NCI-H146 treated with DMSO at 0.1 percent for 48 hours (cell line): ENCODE results near the gene RPL18A.

Source experiments
- DNase-seq: peaks from one replicate; lab custom pipeline; 2025; ENCODE audit not compliant: unreplicated experiment; lab: John Stamatoyannopoulos, UW

The RPL18A gene

DNA sequence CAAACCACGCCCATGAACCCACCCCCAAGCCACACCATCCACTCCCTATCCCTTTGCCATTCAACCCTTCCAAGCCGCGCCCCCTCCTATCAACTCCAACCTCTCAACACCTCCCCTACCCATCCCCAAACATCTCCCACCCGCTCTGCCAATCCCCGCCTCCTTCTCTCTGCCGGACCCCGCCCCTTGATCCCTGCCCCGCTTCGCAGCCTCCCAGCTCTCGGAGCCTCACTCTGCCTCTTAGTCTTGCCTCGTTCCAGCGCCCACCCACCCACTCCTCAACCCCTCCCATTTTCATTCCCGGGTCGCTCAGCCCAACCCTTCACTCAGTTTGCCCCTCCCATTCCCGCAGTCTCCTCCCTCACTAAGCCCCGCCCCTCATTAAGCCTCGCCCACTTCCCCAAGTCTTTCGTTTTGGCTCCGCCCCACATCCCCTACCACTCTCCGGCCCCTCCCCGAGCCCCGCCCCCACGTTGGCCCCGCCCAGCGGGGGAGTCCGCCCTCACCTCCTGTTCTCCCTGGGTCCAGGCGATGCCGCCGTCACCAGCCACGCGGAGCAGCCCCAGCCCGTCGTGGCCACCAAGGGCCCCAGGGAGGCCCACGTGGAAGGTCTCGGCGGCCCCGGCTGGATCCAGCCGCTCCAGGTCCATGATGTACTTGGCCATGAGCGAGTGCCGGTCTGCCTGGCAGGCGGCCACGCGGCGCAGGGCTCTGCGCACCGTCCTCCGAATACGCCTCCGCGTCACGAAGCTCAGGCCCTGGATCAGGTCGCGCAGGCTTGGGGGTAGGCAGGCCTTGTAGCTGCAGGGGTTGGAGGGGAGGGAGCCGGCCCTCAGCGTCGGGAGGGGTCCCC, 17.7 kb upstream of the RPL18A start:
- DNase-seq, result peak; percentile 69

DNA sequence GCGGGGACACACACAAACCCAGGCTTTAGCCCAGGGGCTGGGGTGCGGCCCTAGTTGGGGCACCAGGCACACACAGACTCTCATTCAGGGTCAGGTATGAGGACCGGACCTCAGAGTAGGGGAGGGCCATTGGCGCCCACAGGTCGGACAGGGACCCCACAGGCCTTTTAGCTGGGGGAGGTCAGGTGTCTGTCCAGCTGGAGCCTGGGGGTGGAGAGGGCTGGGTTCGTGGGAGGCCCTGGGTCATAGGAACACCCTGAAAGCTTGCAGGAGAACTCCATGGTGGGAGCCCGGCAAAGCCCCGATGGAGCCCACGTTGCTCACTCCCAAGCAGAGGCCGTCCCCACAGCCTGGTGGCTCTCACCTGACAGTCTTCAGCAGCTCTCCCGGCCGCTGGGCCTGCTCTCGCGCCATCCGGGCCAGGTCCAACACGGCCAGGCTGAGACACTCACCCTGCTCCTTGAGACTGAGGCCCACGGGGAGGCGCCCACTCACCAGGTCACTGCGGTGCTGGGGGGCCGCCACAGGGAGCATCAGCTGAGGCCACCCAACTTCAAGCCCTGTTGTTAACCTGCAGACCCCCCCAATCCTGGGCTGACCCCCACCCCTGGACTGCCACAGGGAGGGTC, 16.9 kb upstream of the RPL18A start:
- DNase-seq, result no peak

DNA sequence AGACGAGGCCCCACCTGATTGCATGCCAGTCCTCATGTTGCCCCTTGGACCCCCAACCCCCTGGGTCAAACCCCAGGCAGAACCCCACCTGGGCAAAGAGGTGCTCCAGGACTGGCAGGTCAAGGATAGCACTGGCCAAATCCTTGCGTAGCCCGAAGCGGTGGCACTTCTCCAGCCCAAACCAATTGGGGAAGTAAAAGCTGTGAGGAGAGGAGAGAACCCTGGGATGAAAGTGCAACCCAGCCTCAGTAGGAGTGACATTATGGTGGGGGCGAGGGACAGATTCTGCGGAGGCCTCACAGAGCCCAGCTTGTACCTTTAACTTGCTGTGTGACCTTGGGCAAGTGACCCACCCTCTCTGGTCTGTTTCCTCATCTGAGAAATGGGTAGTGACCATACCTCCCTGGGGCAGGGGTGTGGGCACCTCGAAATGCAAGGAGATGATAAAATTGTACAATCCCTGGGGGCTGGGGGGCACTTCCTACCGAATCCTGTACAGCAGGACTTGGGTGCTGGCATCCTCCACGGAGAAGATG, 16.4 kb upstream of the RPL18A start:
- DNase-seq, result no peak

DNA sequence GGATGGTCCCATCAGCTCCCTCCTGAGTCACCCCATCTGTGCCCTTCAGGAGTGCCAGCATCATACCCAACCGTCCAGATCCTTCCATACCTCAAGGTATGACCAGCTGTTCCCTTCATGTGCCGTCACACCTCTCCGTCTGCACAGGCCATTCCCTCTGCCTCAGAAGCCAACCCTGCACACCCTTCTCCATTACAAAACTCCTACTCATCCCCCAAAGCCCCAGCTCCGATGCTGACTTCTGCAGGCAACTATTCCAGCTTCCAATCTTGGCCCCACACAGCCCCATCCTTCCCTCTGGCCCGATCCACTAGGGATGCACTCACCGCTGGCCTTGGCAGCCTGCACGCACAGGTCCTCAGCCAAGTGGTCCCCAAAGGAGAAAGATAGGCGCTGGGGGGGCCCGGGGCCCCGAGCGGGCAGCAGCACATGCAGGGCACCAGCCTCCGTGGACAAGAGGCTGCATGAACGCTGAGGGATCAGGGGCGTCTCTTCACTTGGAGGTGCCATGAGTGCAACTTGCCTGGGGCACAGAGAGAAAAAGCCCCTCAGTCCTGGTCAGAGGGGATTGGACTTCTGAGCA, 15.7 kb upstream of the RPL18A start:
- no peak for DNase-seq

DNA sequence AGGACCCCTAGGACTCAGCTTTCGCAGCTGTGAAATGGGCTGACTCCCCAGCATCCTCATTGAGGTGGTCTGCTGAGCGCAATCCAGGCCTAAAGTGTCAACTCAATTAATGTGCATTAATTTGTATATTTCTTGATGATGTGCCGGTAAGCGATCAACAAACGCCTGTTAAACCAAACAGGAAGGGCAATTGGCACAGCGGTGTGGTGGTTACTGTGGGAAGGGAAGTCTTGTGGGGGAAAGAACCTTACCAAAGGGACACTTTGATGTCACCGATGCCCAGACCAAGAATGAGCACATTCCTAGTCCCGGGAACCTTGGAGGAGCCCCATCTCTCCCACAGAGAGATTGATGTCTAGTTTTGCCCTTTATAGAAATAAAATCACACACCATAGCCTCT, 13.6 kb upstream of the RPL18A start:
- no peak for DNase-seq

DNA sequence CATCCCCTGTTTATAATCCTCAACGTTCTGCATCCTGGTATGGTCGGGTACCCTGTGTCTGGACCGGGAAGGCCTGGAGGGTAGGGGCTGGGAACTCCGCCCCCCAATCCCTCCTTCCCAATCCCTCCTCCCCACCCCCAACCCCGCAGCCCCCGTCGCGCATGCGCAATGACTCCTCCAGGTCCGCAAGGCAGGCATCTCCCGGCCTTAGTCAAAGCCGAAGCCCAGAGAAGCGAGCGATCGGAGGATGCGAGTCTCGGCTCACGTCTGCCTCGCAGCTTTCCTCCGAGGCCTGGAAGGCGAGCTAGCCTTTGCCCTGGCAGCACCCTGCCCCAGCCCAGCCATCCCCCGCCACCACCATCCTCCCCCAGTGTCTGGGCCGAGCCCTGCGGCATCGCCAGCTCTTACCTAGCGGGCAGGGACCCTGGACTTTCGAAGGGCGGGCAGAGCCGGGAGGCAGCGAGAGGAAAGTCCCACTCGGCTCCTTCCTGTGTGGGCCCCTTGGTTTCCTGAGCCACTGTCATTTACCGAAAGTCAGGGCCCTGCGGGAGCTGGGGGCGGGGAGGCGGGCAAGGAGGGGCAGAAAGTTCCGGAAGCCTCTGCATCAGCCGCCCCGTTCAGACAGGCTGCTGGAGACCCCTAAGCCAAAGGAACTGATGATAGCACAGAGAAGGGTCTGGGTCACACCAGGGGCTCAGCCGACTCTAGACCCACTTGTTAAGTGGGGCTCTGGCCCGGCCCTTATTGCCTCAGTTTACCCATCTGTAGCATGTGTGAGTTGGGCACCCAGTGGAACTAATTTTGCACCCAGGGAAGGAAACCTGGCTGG, 12.0 kb upstream of the RPL18A start, which contains the start of gene JAK3:
TSS of gene JAK3 (minus strand) at position 445 of the 829 bp plus-strand sequence. CDS start 3,565 bp downstream, outside the sequence.
- DNase-seq, result no peak

DNA sequence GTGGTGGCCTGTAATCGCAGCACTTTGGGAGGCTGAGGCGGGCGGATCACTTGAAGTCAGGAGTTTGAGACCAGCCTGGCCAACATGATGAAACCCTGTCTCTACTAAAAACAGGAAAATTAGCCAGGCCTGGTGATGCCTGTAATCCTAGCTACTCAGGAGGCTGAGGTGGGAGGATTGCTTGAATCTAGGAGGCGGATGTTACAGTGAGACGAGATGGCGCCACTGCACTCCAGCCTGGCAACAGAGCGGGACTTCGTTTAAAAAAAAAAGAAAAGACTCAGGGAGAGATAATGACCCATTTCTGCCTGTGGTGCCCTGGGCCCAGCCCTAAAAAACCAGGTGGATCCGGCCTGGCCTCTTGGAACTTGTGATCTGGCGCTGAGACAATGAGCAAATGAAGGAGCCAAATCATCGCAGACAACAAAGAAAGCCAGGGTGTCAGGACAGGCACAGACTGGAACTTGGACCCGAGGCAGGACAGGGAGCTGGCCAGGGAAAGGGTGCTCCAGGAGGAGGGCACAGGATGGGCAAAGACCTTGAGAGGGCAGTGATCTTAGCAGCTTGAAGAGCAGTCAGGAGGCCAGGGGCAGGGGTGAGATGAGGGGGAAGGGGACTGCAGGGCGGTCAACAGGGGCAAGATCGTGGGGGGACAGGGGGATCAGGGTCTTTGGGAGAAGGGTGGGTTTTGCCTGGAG, 11.0 kb upstream of the RPL18A start:
- no peak for DNase-seq

DNA sequence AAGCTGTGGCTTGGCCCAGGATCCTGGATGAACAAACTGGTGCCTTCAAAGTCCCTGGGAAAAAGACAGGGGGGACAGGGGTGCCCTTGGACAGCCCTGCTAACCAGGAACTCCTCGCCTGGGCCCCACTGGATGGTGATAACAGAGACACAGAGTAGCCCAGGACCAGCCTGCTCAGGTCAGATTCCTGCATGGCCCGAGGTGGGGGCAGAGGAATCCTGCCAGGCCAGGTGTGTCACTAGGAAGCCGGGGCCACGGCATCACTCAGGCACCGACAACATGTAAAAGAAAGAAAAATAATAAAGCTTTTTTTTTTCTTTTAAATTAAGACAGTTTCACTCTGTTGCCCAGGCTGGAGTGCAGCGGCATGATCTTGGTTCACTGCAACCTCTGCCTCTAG, 5.6 kb upstream of the RPL18A start:
- DNase-seq, result no peak

DNA sequence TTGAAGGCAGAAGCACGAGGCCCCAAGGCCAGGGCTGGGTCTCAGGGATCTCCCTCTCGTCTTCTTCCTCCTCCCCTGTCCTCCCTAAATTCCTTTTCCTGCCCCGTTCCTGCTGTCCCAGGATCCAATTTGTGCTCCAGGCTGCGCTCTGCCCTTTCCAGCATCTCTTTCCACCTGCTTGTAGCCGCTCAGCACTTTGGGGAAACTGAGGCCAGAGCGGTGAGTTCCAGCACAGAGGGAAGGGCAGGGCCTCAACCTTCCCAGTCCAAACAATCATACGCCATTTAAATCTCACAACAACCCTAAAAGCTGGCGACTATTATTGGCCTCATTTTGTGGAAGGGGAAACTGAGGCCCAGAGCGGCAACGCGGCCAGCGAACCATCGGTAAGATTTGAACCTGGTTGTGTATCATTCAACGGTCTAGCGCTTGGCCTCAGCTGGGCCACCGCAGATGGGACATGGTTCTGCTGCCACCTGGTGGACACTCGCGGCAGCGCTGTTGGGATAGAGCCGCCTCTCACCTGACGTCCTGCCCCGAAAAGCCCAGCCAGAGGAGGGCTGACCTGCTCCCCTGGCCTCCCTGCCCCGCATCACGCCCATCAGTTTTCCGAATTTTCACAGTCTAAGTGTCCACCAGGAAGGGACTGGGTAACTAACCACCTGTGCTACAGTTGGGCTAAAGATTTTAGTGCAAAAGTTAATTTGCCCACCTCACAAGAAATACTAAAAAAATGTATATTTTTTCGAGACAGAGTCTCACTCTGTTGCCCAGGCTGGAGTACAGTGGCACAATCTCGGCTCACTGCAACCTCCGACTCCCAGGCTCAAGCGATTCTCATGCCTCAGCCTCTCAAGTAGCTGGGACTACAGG, 4.2 kb upstream of the RPL18A start:
- peak; percentile 34 for DNase-seq

DNA sequence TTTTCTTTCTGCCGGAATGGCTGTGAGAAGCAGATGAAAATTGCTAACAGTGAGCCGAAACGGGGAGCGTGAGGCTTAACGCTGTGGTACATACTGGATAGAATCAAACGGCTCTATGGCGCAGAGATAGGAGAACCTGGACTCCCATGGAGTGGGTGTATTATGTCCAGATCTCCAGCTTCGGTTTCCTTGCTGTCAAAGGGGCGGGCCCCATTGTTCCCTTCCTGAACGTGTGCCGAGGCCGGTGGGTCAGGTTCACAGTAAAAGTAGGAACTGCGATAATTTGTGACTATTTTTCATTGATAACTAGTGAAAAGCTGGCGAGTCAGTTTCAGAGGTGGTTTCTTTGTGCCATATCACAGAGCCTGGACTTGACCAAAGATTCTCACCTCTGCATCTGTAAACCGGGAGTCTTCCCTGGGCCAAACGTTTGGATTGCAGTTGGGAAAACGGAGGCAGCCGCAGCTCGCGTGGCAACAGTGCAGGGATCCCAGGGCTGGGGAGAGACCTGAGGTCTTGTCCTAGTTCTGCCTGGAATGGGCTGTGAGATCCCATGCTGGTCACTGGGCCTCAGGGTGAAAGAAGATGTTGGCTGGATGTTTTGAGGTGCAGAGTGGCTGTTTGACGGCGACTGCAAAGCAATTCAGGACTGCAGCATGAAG, 752 bp downstream of the RPL18A start:
- DNase-seq, result peak; percentile 20

DNA sequence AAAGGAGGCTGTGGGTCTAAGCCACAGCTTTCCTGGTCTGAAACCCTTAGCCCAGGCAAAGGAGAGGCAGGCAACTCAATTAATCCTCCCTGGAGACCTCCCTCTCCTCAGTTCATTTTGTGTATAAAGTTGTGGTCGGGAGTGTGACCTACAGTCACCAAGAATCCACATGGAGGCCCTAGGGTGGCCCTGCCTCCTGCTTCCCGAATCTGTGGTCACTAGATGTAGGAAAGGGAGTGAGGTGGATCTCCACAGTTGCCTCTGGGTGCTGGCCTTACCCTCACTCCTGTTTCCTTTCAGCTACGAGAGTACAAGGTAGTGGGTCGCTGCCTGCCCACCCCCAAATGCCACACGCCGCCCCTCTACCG, 1.3 kb downstream of the RPL18A start:
- no peak for DNase-seq

DNA sequence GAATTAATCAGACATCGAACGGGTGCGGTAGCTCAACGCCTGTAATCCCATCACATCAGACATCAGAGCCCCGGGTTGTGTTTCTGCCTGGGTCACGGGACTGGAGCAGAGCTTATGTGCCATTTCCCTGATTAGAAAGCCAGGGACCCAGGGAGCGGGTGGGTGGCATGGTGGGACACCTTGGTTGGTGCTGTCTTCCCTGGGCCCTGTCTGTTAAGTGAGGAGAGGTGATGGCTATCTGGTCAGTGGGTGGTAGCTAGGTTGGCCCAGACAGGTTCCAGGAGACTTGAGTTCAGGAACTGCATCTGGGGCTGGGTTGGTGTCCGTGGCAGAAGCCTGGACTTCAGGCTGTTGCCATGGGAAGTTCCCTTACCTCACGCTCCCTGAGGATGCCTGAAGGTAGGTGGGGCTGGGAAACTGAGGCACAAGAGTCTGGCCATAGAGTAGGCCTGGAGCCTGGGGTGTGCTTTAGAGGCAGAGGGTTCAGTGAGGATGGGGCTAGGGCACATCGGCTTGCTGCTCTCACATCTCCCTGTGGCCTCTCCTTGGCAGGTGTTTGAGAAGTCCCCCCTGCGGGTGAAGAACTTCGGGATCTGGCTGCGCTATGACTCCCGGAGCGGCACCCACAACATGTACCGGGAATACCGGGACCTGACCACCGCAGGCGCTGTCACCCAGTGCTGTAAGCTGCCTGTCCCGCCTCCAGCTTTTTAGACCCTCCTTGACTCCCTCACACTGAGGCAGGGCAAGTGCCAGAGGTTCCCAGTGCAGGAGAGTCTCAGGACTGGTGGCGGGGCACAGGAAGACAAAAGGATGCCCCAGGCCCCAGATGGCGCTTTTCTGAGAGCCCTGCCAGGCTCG, 2.1 kb downstream of the RPL18A start:
- no peak for DNase-seq

DNA sequence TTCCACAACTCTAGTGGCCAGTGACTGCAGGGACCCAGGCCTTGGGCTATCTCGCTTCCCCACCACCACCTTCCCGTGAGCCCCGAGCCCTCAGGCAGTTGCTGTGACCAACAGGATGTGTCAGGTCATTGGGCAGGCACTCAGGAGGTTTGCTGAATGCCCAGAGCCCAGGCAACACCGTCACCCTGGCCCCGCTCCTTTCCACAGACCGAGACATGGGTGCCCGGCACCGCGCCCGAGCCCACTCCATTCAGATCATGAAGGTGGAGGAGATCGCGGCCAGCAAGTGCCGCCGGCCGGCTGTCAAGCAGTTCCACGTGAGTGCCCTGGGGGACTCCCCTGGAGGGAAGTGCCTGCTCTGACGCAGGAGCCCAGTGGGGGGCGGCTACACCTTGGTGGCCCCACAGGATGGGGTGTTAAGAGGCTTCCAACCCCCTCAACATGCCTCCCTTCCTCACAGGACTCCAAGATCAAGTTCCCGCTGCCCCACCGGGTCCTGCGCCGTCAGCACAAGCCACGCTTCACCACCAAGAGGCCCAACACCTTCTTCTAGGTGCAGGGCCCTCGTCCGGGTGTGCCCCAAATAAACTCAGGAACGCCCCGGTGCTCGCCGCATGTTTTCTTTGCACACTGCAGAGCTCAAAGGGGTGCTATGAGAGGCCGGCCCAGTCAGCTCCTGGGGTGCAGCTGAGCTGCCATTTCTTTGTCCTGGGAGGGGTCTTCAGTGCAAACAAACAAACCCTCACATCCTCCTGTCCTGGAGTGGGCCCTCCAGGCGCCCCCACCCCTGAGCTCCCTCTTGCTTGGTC, 3.2 kb downstream of the RPL18A start:
- no peak for DNase-seq

DNA sequence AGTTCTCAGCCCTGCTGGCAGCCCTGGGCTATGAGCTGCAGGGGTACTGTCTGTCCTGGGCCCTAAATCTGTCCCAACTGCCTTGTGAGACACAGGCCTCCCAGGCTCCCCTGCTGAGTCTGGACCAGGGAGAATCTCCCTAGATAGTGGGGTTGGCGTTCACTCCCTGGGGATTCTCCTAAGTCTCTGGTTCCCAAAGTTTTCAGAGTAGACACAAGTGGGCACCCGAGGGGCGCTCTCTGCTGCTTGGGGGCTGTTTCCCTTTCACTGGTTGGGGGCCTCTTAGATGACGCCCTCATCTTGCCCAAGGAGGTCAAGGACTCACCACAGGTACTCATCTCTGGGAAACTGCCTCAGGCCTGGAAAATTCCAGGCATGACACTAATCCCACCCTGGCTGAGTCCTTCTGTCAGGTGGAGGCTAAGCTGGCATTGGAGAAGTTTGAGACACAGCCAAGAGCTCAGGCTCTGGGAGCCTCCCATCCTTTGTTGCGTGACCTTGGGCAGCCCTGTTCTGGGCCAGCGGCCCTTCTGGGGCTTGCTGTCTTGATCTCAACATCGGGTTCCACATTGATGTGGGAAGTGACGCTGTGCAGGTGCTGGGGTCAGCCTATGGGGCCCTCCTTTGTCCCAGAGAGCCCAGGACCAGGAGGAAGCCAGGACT, 3.9 kb downstream of the RPL18A start:
- no peak for DNase-seq

DNA sequence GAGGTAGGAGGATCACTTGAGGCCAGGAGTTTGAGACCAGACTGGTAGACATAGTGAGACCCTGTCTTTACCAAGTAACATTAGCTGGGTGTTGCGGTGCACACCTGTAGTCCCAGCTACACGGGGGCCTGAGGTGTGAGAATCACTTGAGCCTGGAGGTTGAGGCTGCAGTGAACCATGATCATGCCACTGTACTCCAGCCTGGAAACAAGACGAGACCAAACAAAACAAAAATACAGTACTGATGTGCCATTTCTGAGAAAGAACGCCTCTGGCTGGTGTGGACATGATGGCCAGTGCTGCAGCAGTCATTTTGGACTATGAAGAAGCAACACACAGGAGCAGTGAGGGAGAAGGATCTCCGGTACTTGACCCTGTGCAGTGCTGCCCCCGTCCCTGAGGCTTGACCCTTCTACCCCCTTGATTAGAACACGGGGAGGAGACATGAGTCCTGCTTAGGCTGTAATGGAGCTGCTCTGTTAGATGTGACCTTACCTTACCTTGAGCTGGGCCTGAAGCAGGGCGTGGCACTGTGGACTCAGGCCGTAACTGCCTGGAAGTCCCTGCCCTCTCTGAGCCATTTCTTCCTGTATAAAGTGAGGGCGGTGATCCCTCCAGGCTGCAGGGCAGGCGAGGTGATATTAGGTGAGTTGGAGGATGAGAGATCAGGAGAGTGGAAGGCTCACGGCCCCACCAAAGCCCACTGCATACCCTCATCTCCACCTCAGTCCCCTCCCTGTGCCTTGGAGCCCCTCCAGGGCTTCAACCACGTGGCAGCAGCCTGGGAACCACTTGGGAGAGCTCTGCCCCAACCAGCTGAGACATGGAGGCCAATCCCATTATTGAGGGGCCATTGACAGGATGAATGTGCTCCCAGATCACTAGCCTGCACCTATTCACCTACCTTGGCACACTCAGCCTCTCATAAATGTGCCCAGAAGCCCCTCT, 5.9 kb downstream of the RPL18A start:
- DNase-seq, result no peak
